K562 treated with DMSO at 1 percent for 4 hours (cell line): ENCODE measurements around the gene OR4X2. TPM values are rescaled to one million over a fixed set of nuclear protein-coding genes. Genes with fewer than 3 reads are reported as not detected.

Source experiments
- total RNA-seq: library from RNA; unstranded; fragments of 300-600 nt; gene quantifications from 2 replicates; pipeline ENCODE4 v1.2.3, GENCODE V29; 2022; ENCODE audit not compliant: insufficient read depth

OR4X2 gene
- not detected in 2 replicates for total RNA-seq

GRCh38 chr11:48244804-48245203 is at the start of gene OR4X2:
Gene OR4X2, plus strand, starts transcription at chr11:48245104. Its CDS starts 0 bp downstream, at chr11:48245104.

GRCh38 chr11:48216510-48216909 is 28.4 kb upstream of the OR4X2 start, which contains the start of gene OR4B1:
Gene OR4B1, plus strand, starts transcription at chr11:48216810. Its CDS starts 0 bp downstream, at chr11:48216810.

GRCh38 chr11:48263423-48263911 is 18.6 kb downstream of the OR4X2 start, which contains the start of gene OR4X1:
Gene OR4X1, plus strand, starts transcription at chr11:48263861. Its CDS starts 0 bp downstream, at chr11:48263861.

Other genes starting within 250 kb of the OR4X2 start
- gene OR4B1, start 28.3 kb upstream of the OR4X2 start, total RNA-seq = not detected in 2 replicates
- gene OR4X1, start 18.8 kb downstream of the OR4X2 start, total RNA-seq = not detected in 2 replicates
- not detected in 2 replicates for gene OR4S1, start 61.1 kb downstream of the OR4X2 start, total RNA-seq
- gene OR4C3, start 79.8 kb downstream of the OR4X2 start, total RNA-seq = not detected in 2 replicates
- not detected in 2 replicates for gene OR4C5, start 121.4 kb downstream of the OR4X2 start, total RNA-seq
- gene OR4A47, start 243.7 kb downstream of the OR4X2 start, total RNA-seq = not detected in 2 replicates